Bronchial epithelial cell (primary cell): ENCODE data around the gene MS4A10. TPM values are rescaled to one million over a fixed set of nuclear protein-coding genes. Genes with fewer than 3 reads are reported as not detected.
A peak's percentile ranks its signal among the peaks of the same experiment; 100 is the strongest.
"Not testable (repeated sequence)": the region's sequence is repeated elsewhere in the genome, so short reads cannot be mapped to it uniquely, and the experiment has no call there.

Source experiments
- DNase-seq: peaks from one replicate; pipeline ENCODE4 v3.0.0-alpha.2; 2010; ENCODE audit warnings: low read depth
- FAIRE-seq: peaks from 2 replicates; lab custom pipeline; 2011; peaks lifted over from hg19 to GRCh38; lab: Jason Lieb, UNC
- H3K27me3 ChIP-seq: 2 replicates; pipeline ENCODE4 v1.5.1; 2011; ENCODE audit warnings: low read length; ENCODE audit not compliant: control insufficient read depth, insufficient read depth
- H3K36me3 ChIP-seq: 2 replicates; pipeline ENCODE4 v1.5.1; 2011; ENCODE audit warnings: low read length; ENCODE audit not compliant: control insufficient read depth, insufficient read depth
- H3K4me3 ChIP-seq: 2 replicates; pipeline ENCODE4 v1.5.1; 2011; ENCODE audit warnings: mild to moderate bottlenecking, low read depth, low read length, control low read depth
- total RNA-seq: library from RNA; depleted of rRNA; stranded (reverse); fragments of >200 nt; gene quantifications from 2 replicates; pipeline ENCODE4 v1.2.1, GENCODE V29; 2014
- TF ChIP-seq, protein P1 (sequence below): IDR thresholded peaks from 2 replicates; pipeline ENCODE4 v1.5.1; 2011; ENCODE audit warnings: mild to moderate bottlenecking, moderate library complexity, low read length, control low read depth, inconsistent platforms; ENCODE audit not compliant: insufficient read depth, severe bottlenecking

MS4A10 gene
- total RNA-seq, 1 donor from 2014 or later: not detected

DNA sequence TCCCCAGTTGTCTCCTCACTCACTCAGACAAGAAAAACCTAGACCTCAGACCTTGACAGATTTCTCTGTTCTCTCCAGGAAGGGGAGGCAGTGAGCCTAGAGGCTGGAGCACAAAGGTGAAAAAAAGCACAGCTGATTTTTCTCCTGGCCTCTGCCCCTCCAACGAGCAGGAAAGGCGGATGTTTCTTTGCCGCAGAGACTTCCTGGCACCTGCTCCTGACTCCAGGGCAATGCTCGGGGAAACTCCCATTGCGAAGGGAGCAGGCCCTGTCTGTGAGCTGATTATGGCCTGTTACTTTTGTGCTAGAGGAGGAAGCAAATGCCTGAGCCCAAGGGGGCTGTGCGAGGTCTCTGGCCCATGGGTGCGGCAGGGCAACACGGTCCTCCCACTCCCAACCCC lies 25.4 kb downstream of the MS4A10 start:
- Histone ChIP-seq H3K27me3 (no peaks in the 10 kb centered on the region), H3K4me3 (no peak overlapping the region), H3K36me3 (no peaks in the 10 kb centered on the region)
- no peak for FAIRE-seq
- DNase-seq: no peak
- TF ChIP-seq, protein P1, sequence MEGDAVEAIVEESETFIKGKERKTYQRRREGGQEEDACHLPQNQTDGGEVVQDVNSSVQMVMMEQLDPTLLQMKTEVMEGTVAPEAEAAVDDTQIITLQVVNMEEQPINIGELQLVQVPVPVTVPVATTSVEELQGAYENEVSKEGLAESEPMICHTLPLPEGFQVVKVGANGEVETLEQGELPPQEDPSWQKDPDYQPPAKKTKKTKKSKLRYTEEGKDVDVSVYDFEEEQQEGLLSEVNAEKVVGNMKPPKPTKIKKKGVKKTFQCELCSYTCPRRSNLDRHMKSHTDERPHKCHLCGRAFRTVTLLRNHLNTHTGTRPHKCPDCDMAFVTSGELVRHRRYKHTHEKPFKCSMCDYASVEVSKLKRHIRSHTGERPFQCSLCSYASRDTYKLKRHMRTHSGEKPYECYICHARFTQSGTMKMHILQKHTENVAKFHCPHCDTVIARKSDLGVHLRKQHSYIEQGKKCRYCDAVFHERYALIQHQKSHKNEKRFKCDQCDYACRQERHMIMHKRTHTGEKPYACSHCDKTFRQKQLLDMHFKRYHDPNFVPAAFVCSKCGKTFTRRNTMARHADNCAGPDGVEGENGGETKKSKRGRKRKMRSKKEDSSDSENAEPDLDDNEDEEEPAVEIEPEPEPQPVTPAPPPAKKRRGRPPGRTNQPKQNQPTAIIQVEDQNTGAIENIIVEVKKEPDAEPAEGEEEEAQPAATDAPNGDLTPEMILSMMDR: no peak

DNA sequence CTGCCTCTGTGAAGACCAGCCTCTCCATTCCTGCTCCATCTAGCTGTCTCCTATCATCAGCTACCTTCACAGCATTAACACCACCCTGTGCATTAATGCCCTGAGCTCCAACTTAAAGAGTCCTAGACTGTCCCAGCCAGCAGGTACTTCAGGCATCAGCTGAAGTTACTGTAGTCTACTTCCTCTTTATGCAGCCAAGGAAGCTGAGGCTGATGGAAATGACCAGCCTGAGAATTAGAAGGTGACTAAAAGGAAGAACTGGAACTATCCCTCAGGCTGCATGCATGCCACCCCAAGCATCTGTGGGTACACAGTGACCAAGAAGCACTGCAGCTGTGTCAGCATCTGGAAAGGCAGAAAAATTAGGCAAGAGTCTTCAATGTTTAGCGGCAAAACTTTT lies 28.2 kb downstream of the MS4A10 start:
- Histone ChIP-seq H3K4me3 (no peak overlapping the region), H3K27me3 (no peaks in the 10 kb centered on the region), H3K36me3 (no peaks in the 10 kb centered on the region)
- TF ChIP-seq, protein P1: no peak
- peak; percentile 36 for FAIRE-seq
- no peak for DNase-seq

DNA sequence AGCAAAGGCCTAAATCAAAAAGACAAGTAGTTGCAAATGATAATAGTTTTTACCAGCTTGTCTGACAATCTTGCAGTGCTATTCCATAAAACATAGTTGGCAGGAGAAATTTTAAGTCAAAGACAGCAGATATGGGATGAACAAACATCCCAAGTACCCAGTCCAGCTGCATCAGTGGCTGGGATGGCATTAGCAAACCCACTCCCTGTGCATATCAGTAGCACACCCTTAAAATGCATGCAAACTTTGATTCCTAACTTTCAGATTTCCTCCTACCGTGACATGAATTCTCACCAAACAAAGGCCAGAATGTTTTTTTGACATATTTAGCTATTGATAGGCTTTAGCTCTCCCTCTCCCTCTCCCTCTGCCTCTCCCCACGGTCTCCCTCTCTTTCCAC lies 29.0 kb downstream of the MS4A10 start:
- TF ChIP-seq, protein P1: no peak
- FAIRE-seq: no peak
- Histone ChIP-seq H3K27me3 (no peaks in the 10 kb centered on the region), H3K4me3 (no peak overlapping the region), H3K36me3 (no peaks in the 10 kb centered on the region)
- DNase-seq: no peak

DNA sequence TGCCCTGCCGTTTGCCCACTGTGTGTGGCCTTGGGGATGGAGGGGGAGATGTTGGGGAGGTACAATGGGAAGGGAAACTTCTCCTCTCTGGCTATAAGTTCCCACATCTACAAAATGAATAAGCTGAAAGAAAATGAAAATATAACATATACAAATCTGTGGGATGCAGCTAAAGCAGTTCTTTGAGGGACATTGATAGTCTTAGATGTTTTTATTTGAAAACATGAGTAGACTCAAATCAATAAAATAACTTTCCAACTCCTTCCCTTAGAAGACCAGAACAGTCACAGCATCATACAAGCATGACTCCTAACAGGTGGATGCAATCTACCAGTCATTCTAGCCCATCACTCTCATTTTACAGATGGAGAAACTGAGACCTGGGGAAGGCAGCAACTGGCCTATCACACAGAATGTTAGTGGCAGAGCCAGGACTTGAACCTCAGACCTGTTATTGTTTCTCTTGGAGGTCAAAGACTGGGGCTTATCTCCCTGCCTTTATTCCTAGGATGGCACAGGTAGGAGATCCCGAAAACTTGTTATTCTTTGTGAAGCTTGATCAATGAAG lies 31.5 kb downstream of the MS4A10 start:
- FAIRE-seq (peak; percentile 28), DNase-seq (no peak)
- Histone ChIP-seq H3K4me3 (no peak overlapping the region), H3K36me3 (no peaks in the 10 kb centered on the region), H3K27me3 (no peaks in the 10 kb centered on the region)
- TF ChIP-seq, protein P1: no peak

DNA sequence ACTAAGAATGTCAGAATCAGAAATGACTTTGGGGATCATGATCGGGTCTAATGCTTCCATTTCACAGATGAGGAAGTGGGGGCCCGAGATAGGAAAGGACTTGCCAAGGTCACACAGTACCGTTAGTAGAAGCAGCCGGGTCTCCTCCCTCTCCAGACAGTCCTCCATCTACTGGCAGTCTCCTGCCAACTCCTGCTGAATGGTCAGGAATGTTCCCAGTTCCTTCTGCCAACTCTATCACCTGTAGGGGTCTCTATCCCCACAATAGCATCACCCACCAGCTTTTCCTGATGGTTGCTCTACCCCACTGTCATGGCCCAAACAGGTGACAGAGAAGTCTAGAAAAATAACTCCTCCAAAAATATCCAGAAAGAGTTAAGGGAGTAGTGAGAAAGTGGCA lies 32.9 kb downstream of the MS4A10 start:
- H3K4me3 ChIP-seq: no peak overlapping the region
- no peaks in the 10 kb centered on the region for H3K27me3 ChIP-seq
- DNase-seq: no peak
- FAIRE-seq: no peak
- H3K36me3 ChIP-seq: no peaks in the 10 kb centered on the region
- TF ChIP-seq, protein P1: no peak

DNA sequence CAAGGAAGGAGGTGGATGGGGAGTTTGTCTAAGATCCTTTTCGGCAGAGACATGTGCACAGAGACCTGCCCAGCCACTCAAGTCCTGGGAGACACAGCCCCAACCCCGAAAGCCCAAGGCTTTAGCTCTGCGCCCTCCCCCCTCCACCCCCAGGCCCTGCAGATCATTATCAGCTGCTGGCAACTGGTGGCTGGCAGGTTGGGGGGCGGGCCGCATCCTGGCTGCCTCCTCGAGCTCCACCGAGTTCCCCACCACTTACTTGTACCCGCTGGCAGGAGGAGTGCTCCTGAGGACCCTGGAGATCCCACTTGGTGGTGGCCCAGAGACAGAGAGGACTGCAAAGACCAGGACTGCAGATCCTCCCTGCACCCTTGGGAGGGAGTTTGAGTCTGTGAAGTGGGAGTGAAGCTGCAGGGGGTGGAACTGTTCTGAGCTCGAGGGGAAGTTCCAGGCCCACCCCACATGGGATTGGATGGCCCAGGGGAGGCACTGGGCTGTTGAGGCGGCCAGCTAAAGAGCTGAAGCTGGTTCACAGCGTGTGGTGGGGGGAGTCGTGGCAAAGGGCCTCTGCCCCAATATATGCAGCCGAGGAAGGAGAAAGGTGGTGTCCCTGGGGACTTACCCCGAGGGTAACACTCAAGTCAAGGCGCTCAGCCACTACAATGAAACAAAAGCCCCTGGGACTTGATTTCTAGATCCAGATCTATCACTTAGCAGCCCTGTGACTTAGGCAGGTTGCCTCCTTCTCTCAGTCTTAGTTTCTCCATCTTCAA lies 36.9 kb downstream of the MS4A10 start:
- Histone ChIP-seq H3K27me3 (no peaks in the 10 kb centered on the region), H3K4me3 (no peak overlapping the region), H3K36me3 (no peaks in the 10 kb centered on the region)
- DNase-seq (no peak), FAIRE-seq (no peak)
- TF ChIP-seq, protein P1: no peak

DNA sequence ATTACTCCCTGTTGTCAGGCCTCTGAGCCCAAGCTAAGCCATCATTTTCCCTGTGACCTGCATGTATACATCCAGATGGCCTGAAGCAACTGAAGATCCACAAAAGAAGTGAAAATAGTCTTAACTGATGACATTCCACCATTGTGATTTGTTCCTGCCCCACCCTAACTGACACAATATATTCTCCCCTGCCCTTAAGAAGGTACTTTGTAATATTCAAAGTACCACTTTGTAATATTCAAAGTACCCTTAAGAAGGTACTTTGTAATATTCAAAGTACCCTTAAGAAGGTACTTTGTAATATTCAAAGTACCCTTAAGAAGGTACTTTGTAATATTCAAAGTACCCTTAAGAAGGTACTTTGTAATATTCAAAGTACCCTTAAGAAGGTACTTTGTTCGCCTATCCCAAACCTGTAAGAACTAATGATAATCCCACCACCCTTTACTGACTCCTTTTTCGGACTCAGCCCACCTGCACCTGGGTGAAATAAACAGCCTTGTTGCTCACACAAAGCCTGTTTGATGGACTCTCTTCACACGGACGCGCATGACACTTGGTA lies 38.7 kb downstream of the MS4A10 start:
- not testable (repeated sequence) for H3K36me3 ChIP-seq, H3K4me3 ChIP-seq, DNase-seq, H3K27me3 ChIP-seq, FAIRE-seq
